Mucosa of descending colon (tissue), 3 donors: ENCODE data around the gene HIVEP1. TPM values are rescaled to one million over a fixed set of nuclear protein-coding genes. Genes with fewer than 3 reads are reported as not detected.

Experiments used
- ATAC-seq: fragments of 200-7000 bp; cut with Tn5 transposase; one replicate; pipeline ENCODE4 v1.9.1; 2020; ENCODE audit warnings: mild to moderate bottlenecking, moderate library complexity
- DNase-seq, 3 donors: peaks; one replicate each; pipeline ENCODE4 v3.0.0-alpha.2; 2020
- H3K36me3 ChIP-seq: fragments of 200-600 bp; one replicate; pipeline ENCODE4 v1.8.0; 2021; ENCODE audit warnings: low read depth, mild to moderate bottlenecking
- H3K4me1 ChIP-seq: fragments of 200-600 bp; one replicate; pipeline ENCODE4 v1.8.0; 2021; ENCODE audit warnings: low read depth, mild to moderate bottlenecking
- H3K4me3 ChIP-seq: fragments of 200-600 bp; one replicate; pipeline ENCODE4 v1.8.0; 2021; ENCODE audit warnings: mild to moderate bottlenecking
- H3K9me3 ChIP-seq: fragments of 200-600 bp; one replicate; pipeline ENCODE4 v1.8.0; 2021; ENCODE audit warnings: mild to moderate bottlenecking
- intact Hi-C, 2 donors: fragments of 100-400 bp; cut with DNase I in 1 of 2; cut with micrococcal nuclease in 1 of 2; formaldehyde crosslinking; loops; one replicate each; pipeline versions ENCODE4 v1.11.0 to v1.11.1; 2022; cut with DNase I, micrococcal nuclease
- total RNA-seq, 3 donors: library from RNA; stranded (reverse); fragmentation: NEBNext Ultra II Directional in 2 of 3; extraction: Animal tissue kit (Norgen Biotek cat#: 25700) in 2 of 3; gene quantifications; one replicate each; pipeline versions ENCODE4 v1.2.1 to v1.2.4, GENCODE V29; 2021 to 2023
- TF ChIP-seq, protein P1 (sequence below): fragments of 200-600 bp; IDR thresholded peaks from one replicate; pipeline ENCODE4 v1.8.0; 2022; ENCODE audit warnings: antibody characterized with exemption, mild to moderate bottlenecking
- donor health status: DM: no; HTN: no; CAD: no; lungs with moderate emphysema.
- donor health status: DM: no; HTN: no; CAD: no.
- donor health status: DM: no; HTN: yes; CAD: no.

Gene HIVEP1
- total RNA-seq, 3 donors from 2014 or later, result 27.6 to 37.3 (median 35.8) TPM

- no peaks in the 10 kb centered on the region for H3K4me1 ChIP-seq
- intact Hi-C loops, result no loop called here
- H3K9me3 ChIP-seq, result no peaks in the 10 kb centered on the region
- no peak overlapping the region for H3K4me3 ChIP-seq
- ATAC-seq (no peak), DNase-seq (no peak)
- H3K36me3 ChIP-seq, result no peaks in the 10 kb centered on the region
- TF ChIP-seq, protein P1, sequence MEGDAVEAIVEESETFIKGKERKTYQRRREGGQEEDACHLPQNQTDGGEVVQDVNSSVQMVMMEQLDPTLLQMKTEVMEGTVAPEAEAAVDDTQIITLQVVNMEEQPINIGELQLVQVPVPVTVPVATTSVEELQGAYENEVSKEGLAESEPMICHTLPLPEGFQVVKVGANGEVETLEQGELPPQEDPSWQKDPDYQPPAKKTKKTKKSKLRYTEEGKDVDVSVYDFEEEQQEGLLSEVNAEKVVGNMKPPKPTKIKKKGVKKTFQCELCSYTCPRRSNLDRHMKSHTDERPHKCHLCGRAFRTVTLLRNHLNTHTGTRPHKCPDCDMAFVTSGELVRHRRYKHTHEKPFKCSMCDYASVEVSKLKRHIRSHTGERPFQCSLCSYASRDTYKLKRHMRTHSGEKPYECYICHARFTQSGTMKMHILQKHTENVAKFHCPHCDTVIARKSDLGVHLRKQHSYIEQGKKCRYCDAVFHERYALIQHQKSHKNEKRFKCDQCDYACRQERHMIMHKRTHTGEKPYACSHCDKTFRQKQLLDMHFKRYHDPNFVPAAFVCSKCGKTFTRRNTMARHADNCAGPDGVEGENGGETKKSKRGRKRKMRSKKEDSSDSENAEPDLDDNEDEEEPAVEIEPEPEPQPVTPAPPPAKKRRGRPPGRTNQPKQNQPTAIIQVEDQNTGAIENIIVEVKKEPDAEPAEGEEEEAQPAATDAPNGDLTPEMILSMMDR, result no peak
Observed at GRCh38 chr6:12196326-12196936, 184.3 kb downstream of the HIVEP1 start.

GRCh38 chr6:12198851-12199250 is 186.7 kb downstream of the HIVEP1 start:
- H3K4me1 ChIP-seq, result no peaks in the 10 kb centered on the region
- H3K4me3 ChIP-seq, result no peak overlapping the region
- no peak for DNase-seq
- intact Hi-C loops, result no loop called here
- ATAC-seq, result no peak
- no peaks in the 10 kb centered on the region for H3K36me3 ChIP-seq
- TF ChIP-seq, protein P1, result no peak
- no peaks in the 10 kb centered on the region for H3K9me3 ChIP-seq

- ATAC-seq, result no peak
- TF ChIP-seq, protein P1, result no peak
- no peak overlapping the region for H3K4me3 ChIP-seq
- H3K9me3 ChIP-seq, result no peaks in the 10 kb centered on the region
- H3K36me3 ChIP-seq, result no peaks in the 10 kb centered on the region
- DNase-seq, result no peak
- H3K4me1 ChIP-seq, result no peaks in the 10 kb centered on the region
- intact Hi-C loops, result no loop called here
Observed at GRCh38 chr6:12200015-12200564, 188.0 kb downstream of the HIVEP1 start.

DNA sequence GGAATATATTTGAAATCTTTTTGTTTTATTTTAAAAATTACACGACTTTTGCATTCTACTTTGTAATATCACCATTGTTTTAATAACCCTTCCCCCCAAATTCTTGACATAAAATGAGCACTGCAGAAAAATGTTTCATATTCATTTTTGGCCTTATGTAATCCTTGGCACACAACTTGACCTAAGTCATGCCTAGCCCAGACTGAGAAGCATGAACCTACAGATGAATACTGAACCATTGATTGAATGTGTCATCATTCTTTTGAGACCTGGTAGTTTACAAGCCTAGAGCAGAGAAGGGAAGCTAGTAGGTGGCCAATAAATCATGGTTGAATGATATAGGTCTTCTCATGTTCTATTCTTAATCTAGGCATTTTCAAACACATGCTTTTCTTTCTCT is 188.6 kb downstream of the HIVEP1 start:
- intact Hi-C loops, result no loop called here
- Histone ChIP-seq H3K4me1 (no peaks in the 10 kb centered on the region), H3K4me3 (no peak overlapping the region), H3K36me3 (no peaks in the 10 kb centered on the region), H3K9me3 (no peaks in the 10 kb centered on the region)
- ATAC-seq (no peak), DNase-seq (no peak)
- TF ChIP-seq, protein P1, result no peak

DNA sequence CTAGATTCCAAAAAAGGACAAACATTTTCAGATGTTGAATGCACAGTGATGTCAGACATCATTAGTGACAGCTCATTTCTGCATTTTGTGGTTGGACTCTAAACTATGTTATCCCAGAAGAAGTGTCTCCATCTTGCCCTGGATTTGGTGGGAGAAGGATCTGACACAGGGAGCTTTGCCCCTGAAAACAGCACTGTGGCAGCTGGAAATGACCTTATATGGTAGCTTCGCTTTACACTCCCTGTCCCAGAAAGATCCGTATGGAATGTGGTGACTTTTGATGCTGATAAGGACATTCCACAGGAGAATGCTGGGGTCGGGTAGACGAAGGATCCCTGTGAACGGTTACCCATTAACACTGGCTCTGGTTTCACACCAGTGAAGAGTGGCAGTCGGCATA is 190.9 kb downstream of the HIVEP1 start:
- no peaks in the 10 kb centered on the region for H3K4me1 ChIP-seq
- no peaks in the 10 kb centered on the region for H3K9me3 ChIP-seq
- ATAC-seq, result no peak
- no peak overlapping the region for H3K4me3 ChIP-seq
- H3K36me3 ChIP-seq, result no peaks in the 10 kb centered on the region
- intact Hi-C loops, result no loop called here
- TF ChIP-seq, protein P1, result no peak
- no peak for DNase-seq

DNA sequence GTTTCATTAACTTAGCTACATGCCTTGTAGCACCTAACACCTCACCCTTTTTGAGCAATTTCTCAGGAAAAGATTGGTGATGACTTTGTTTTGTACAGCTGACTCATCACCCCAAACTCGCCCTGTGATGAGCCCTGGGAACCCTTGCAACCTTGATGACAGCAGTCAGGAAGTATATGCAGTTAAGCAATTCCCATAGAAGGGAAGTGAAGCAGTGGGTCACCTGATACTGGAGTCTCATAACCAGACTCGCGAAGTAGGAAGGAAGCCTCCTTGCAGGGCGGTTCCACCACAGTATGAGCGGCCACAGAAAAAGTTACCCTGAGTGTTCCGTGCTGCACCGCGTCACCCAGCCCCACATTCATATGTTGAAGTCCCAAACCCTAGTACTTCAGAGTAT is 196.1 kb downstream of the HIVEP1 start:
- H3K4me3 ChIP-seq, result no peak overlapping the region
- ATAC-seq (peak; percentile 56), DNase-seq (peak in 2 of 3 donors; percentile 12 to 50)
- intact Hi-C loops, result no loop called here
- no peaks in the 10 kb centered on the region for H3K4me1 ChIP-seq
- H3K36me3 ChIP-seq, result no peaks in the 10 kb centered on the region
- TF ChIP-seq, protein P1, result no peak
- no peaks in the 10 kb centered on the region for H3K9me3 ChIP-seq
